Measurements from ENCODE around the gene GNAS. TPM values are rescaled to one million over a fixed set of nuclear protein-coding genes. Genes with fewer than 3 reads are reported as not detected.

Gene GNAS
- total RNA-seq, 2 donors from 2014 or later: 1,032 to 1,202 TPM

GRCh38 chr20:58863044-58863790, 10.7 kb downstream of the GNAS start:
- no peaks in the 10 kb centered on the region for H3K27me3 ChIP-seq
- H3K36me3 ChIP-seq: no peaks in the 10 kb centered on the region
- no peak overlapping the region for H3K27ac ChIP-seq
- TF ChIP-seq, protein P1, sequence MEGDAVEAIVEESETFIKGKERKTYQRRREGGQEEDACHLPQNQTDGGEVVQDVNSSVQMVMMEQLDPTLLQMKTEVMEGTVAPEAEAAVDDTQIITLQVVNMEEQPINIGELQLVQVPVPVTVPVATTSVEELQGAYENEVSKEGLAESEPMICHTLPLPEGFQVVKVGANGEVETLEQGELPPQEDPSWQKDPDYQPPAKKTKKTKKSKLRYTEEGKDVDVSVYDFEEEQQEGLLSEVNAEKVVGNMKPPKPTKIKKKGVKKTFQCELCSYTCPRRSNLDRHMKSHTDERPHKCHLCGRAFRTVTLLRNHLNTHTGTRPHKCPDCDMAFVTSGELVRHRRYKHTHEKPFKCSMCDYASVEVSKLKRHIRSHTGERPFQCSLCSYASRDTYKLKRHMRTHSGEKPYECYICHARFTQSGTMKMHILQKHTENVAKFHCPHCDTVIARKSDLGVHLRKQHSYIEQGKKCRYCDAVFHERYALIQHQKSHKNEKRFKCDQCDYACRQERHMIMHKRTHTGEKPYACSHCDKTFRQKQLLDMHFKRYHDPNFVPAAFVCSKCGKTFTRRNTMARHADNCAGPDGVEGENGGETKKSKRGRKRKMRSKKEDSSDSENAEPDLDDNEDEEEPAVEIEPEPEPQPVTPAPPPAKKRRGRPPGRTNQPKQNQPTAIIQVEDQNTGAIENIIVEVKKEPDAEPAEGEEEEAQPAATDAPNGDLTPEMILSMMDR (IDR thresholded peaks at IDR 0.05): no peak
- DNase-seq (ENCODE audit: low spot score): no peak
- H3K4me3 ChIP-seq: no peak overlapping the region
- no peaks in the 10 kb centered on the region for H3K9me3 ChIP-seq
- H3K4me1 ChIP-seq: no peaks in the 10 kb centered on the region

DNA sequence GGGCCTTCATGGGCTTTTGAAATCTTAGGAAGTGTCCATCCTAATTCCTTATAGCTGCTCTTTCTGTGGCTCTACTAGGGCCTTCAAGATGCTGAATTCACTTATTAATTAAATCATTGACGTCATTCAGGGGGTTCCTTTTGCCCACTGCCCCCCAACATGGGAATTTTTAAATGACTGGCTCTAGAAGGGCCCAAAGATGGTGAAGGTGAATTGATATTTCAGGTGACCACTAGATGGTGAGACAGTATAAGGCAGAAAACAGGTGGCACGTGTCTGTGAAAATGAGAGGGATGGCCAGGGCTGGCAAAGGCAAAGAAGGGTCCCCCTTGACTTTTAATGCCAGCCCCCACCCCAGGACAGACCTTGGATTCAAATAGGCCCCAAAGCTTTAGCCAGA, 11.8 kb downstream of the GNAS start:
- Histone ChIP-seq H3K36me3 (no peaks in the 10 kb centered on the region), H3K27me3 (no peaks in the 10 kb centered on the region), H3K4me1 (no peaks in the 10 kb centered on the region), H3K27ac (no peak overlapping the region), H3K9me3 (no peaks in the 10 kb centered on the region), H3K4me3 (no peak overlapping the region)
- DNase-seq (ENCODE audit: low spot score): no peak
- TF ChIP-seq, protein P1 (IDR thresholded peaks at IDR 0.05): peak in 1 of 2 donors; percentile 24

DNA sequence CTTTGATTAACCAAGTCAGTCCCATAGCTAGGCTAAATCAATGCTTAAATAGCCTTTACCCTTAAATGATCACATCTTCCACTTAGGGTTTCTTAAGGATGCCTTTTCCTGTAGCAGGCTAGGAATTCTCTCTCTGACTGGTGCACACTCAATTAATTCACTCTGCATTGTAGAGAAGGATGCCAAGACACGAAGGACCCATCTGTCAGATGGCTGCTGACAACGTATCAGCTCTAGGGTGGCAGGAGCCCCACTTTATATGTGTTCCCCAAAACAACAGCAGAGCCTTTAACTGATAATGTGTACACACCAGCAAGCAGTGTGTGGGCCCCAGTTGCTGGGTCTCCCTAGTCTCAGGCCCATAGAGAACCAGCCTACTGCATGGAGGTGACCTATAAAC, 13.3 kb downstream of the GNAS start:
- Histone ChIP-seq H3K4me3 (no peak overlapping the region), H3K4me1 (no peaks in the 10 kb centered on the region), H3K9me3 (no peaks in the 10 kb centered on the region), H3K27me3 (no peaks in the 10 kb centered on the region), H3K27ac (no peak overlapping the region), H3K36me3 (no peaks in the 10 kb centered on the region)
- no peak for DNase-seq (ENCODE audit: low spot score)
- TF ChIP-seq, protein P1 (IDR thresholded peaks at IDR 0.05): no peak

- Histone ChIP-seq H3K4me3 (no peak overlapping the region), H3K4me1 (no peaks in the 10 kb centered on the region), H3K27ac (no peak overlapping the region), H3K9me3 (no peaks in the 10 kb centered on the region), H3K36me3 (no peaks in the 10 kb centered on the region), H3K27me3 (no peaks in the 10 kb centered on the region)
- DNase-seq (ENCODE audit: low spot score): no peak
- TF ChIP-seq, protein P1 (IDR thresholded peaks at IDR 0.05): no peak
These were observed 14.7 kb downstream of the GNAS start for GRCh38 chr20:58867211-58867610.

DNA sequence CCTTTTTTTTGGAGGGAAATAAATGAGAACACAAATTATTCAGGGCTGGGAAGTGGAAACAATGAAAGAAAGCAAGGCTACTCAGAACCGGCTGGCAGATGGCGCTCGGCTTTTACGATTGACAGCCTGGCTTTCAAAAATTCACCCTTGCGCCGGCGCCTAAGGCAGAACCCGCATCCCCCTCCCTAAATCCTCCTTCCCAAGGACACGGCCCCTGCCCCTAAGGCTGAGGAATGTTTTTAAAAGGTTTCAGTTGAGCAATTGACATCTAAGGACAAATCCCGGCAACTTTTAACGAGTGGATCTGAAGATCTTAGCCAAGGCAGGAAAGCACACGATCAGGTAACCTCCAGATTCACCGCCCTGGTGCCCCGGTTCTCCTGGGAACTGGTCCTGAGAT, 16.3 kb downstream of the GNAS start:
- TF ChIP-seq, protein P1 (IDR thresholded peaks at IDR 0.05): peak in 1 of 2 donors; percentile 39
- H3K4me1 ChIP-seq: no peaks in the 10 kb centered on the region
- no peak overlapping the region for H3K27ac ChIP-seq
- no peaks in the 10 kb centered on the region for H3K9me3 ChIP-seq
- no peak overlapping the region for H3K4me3 ChIP-seq
- no peak for DNase-seq (ENCODE audit: low spot score)
- no peaks in the 10 kb centered on the region for H3K36me3 ChIP-seq
- H3K27me3 ChIP-seq: no peaks in the 10 kb centered on the region

Measured in right atrium auricular region (tissue), 2 donors.